ENCODE data around the gene TBK1. TPM values are rescaled to one million over a fixed set of nuclear protein-coding genes. Genes with fewer than 3 reads are reported as not detected.

The TBK1 gene
- total RNA-seq, 1 experiment from 2014 or later, result 15.9 TPM

DNA sequence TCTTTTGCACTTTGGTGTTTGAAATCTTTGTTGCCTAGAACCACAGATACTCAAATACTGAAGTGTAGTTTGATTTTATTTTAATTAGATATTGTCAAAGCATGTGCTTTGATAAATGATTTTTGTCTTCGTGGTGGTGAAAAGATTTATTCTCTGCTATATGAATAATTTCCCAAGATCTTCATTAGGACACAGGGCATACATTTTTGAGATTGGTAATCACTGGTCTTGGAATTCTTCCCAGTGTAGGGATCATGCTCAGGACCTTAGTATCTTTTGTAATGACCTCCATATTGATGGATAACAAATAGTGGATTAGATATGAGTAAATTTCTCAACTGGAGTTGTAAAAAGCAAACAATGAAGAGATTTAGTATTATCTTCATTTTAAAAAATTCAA, 28.2 kb downstream of the TBK1 start:
- DNase-seq (ENCODE audit: low spot score), result no peak
- no peak for ATAC-seq
- CTCF ChIA-PET, result no interaction called here
- peaks cover 34% of the 10 kb centered on the region for H3K36me3 Mint-ChIP-seq
- H3K4me3 Mint-ChIP-seq, result no peak overlapping the region
- no peak overlapping the region for H3K27ac Mint-ChIP-seq
- POLR2A ChIA-PET, result no interaction called here
- H3K9me3 Mint-ChIP-seq, result peaks cover 21% of the 10 kb centered on the region
- H3K27me3 Mint-ChIP-seq (ENCODE audit: low read depth), result no peaks in the 10 kb centered on the region
- no peaks in the 10 kb centered on the region for H3K4me1 Mint-ChIP-seq
- TF ChIP-seq, protein P1, sequence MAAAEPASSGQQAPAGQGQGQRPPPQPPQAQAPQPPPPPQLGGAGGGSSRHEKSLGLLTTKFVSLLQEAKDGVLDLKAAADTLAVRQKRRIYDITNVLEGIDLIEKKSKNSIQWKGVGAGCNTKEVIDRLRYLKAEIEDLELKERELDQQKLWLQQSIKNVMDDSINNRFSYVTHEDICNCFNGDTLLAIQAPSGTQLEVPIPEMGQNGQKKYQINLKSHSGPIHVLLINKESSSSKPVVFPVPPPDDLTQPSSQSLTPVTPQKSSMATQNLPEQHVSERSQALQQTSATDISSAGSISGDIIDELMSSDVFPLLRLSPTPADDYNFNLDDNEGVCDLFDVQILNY (CRISPR knock-in tag; IDR thresholded peaks at IDR 0.05), result no peak
- TF ChIP-seq, protein P2, sequence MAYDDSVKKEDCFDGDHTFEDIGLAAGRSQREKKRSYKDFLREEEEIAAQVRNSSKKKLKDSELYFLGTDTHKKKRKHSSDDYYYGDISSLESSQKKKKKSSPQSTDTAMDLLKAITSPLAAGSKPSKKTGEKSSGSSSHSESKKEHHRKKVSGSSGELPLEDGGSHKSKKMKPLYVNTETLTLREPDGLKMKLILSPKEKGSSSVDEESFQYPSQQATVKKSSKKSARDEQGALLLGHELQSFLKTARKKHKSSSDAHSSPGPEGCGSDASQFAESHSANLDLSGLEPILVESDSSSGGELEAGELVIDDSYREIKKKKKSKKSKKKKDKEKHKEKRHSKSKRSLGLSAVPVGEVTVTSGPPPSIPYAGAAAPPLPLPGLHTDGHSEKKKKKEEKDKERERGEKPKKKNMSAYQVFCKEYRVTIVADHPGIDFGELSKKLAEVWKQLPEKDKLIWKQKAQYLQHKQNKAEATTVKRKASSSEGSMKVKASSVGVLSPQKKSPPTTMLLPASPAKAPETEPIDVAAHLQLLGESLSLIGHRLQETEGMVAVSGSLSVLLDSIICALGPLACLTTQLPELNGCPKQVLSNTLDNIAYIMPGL (CRISPR knock-in tag; IDR thresholded peaks at IDR 0.05), result no peak

DNA sequence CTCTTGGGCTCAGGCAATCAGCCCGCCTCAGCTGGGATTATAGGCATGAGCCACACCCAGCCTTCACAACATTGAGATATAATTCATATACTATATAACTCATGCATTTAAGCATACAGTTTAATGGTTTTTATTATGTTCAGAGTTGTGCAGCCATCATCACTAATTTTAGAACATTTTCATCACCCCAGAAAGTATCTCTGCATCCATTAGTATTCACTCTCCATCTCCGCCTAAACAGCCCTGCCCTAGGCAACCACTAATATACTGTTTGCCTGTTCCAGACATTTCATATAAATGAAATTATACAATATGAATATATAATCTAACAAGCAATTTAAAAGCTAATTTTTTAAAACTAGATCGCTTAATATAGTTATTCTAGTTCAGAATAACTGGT, 34.7 kb downstream of the TBK1 start:
- TF ChIP-seq GRHL2 (CRISPR knock-in tag; IDR thresholded peaks at IDR 0.05; ENCODE audit: insufficient replicate concordance, severe bottlenecking) (no peak), MYBL2 (CRISPR knock-in tag; IDR thresholded peaks at IDR 0.05) (no peak), CREM (CRISPR knock-in tag; IDR thresholded peaks at IDR 0.05) (no peak), NR3C1 (CRISPR knock-in tag; conservative IDR thresholded peaks at IDR 0.05; ENCODE audit: low read depth) (no peak), SP1 (CRISPR knock-in tag; conservative IDR thresholded peaks at IDR 0.05) (no peak), ELF4 (CRISPR knock-in tag; IDR thresholded peaks at IDR 0.05; ENCODE audit: low read depth) (no peak), GABPB1 (CRISPR knock-in tag; IDR thresholded peaks at IDR 0.05) (no peak)
- TF ChIP-seq, protein P3, sequence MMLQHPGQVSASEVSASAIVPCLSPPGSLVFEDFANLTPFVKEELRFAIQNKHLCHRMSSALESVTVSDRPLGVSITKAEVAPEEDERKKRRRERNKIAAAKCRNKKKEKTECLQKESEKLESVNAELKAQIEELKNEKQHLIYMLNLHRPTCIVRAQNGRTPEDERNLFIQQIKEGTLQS (CRISPR knock-in tag; conservative IDR thresholded peaks at IDR 0.05), result no peak
- TF ChIP-seq, protein P4, sequence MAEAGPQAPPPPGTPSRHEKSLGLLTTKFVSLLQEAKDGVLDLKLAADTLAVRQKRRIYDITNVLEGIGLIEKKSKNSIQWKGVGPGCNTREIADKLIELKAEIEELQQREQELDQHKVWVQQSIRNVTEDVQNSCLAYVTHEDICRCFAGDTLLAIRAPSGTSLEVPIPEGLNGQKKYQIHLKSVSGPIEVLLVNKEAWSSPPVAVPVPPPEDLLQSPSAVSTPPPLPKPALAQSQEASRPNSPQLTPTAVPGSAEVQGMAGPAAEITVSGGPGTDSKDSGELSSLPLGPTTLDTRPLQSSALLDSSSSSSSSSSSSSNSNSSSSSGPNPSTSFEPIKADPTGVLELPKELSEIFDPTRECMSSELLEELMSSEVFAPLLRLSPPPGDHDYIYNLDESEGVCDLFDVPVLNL (CRISPR knock-in tag; IDR thresholded peaks at IDR 0.05; ENCODE audit: borderline replicate concordance, low read depth), result no peak
- TF ChIP-seq, protein P5, sequence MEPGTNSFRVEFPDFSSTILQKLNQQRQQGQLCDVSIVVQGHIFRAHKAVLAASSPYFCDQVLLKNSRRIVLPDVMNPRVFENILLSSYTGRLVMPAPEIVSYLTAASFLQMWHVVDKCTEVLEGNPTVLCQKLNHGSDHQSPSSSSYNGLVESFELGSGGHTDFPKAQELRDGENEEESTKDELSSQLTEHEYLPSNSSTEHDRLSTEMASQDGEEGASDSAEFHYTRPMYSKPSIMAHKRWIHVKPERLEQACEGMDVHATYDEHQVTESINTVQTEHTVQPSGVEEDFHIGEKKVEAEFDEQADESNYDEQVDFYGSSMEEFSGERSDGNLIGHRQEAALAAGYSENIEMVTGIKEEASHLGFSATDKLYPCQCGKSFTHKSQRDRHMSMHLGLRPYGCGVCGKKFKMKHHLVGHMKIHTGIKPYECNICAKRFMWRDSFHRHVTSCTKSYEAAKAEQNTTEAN (CRISPR knock-in tag; IDR thresholded peaks at IDR 0.05), result no peak
- TF ChIP-seq, protein P6, sequence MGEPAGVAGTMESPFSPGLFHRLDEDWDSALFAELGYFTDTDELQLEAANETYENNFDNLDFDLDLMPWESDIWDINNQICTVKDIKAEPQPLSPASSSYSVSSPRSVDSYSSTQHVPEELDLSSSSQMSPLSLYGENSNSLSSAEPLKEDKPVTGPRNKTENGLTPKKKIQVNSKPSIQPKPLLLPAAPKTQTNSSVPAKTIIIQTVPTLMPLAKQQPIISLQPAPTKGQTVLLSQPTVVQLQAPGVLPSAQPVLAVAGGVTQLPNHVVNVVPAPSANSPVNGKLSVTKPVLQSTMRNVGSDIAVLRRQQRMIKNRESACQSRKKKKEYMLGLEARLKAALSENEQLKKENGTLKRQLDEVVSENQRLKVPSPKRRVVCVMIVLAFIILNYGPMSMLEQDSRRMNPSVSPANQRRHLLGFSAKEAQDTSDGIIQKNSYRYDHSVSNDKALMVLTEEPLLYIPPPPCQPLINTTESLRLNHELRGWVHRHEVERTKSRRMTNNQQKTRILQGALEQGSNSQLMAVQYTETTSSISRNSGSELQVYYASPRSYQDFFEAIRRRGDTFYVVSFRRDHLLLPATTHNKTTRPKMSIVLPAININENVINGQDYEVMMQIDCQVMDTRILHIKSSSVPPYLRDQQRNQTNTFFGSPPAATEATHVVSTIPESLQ (CRISPR knock-in tag; IDR thresholded peaks at IDR 0.05), result no peak
- TF ChIP-seq, protein P7, sequence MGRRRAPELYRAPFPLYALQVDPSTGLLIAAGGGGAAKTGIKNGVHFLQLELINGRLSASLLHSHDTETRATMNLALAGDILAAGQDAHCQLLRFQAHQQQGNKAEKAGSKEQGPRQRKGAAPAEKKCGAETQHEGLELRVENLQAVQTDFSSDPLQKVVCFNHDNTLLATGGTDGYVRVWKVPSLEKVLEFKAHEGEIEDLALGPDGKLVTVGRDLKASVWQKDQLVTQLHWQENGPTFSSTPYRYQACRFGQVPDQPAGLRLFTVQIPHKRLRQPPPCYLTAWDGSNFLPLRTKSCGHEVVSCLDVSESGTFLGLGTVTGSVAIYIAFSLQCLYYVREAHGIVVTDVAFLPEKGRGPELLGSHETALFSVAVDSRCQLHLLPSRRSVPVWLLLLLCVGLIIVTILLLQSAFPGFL (CRISPR knock-in tag; IDR thresholded peaks at IDR 0.05; ENCODE audit: borderline replicate concordance), result no peak
- Mint-ChIP-seq H3K9me3 (no peaks in the 10 kb centered on the region), H3K4me1 (no peaks in the 10 kb centered on the region), H3K27ac (no peak overlapping the region), H3K27me3 (ENCODE audit: low read depth) (no peaks in the 10 kb centered on the region), H3K4me3 (no peak overlapping the region), H3K36me3 (peaks cover 41% of the 10 kb centered on the region)
- DNase-seq (ENCODE audit: low spot score) (no peak), ATAC-seq (no peak)
- CTCF ChIA-PET, result no interaction called here
- POLR2A ChIA-PET, result interaction anchor here (0.6 kb wide), 1 partner anchor 263 kb away, joined by 3 read pairs; no protein-coding TSS in a partner anchor
